GM23338 (cell line): Measurements from ENCODE around the gene PRMT1. TPM values are rescaled to one million over a fixed set of nuclear protein-coding genes. Genes with fewer than 3 reads are reported as not detected.

Experiments
- ATAC-seq: fragments of 200-7000 bp; cut with Tn5 transposase; 3 replicates; pipeline ENCODE4 v1.9.1; 2020
- DNase-seq: peaks from one replicate; pipeline ENCODE4 v3.0.0-alpha.2; 2015; ENCODE audit warnings: low spot score
- H2AFZ ChIP-seq: fragments of 200-600 bp; sonication (generic); 2 replicates; pipeline ENCODE4 v1.8.0; 2016; ENCODE audit warnings: antibody characterized with exemption, mild to moderate bottlenecking, moderate library complexity
- H3F3A ChIP-seq: fragments of 200-600 bp; sonication (generic); replicated peaks from 2 replicates; pipeline ENCODE4 v1.8.0; 2017; ENCODE audit warnings: antibody characterized with exemption, mixed run types, low read depth
- H3K27ac ChIP-seq: fragments of 200-600 bp; sonication (generic); 2 replicates; pipeline ENCODE4 v1.6.1; 2016; ENCODE audit warnings: low read depth
- H3K27me3 ChIP-seq: fragments of 200-600 bp; sonication (generic); 2 replicates; pipeline ENCODE4 v1.8.0; 2016; ENCODE audit warnings: mild to moderate bottlenecking, mixed run types, moderate library complexity; ENCODE audit not compliant: insufficient read depth
- H3K36me3 ChIP-seq: fragments of 200-600 bp; sonication (generic); 2 replicates; pipeline ENCODE4 v1.8.0; 2016; ENCODE audit warnings: mild to moderate bottlenecking; ENCODE audit not compliant: insufficient read depth
- H3K4me1 ChIP-seq: fragments of 200-600 bp; sonication (generic); 2 replicates; pipeline ENCODE4 v1.8.0; 2016; ENCODE audit warnings: mild to moderate bottlenecking, moderate library complexity; ENCODE audit not compliant: insufficient read depth
- H3K4me2 ChIP-seq: fragments of 200-600 bp; sonication (generic); 2 replicates; pipeline ENCODE4 v1.7.1; 2017; ENCODE audit warnings: mixed run types
- H3K4me3 ChIP-seq: fragments of 200-600 bp; sonication (generic); 2 replicates; pipeline ENCODE4 v1.6.1; 2016; ENCODE audit warnings: mixed run types
- H3K79me2 ChIP-seq: fragments of 200-600 bp; sonication (generic); replicated peaks from 2 replicates; pipeline ENCODE4 v1.8.0; 2017; ENCODE audit warnings: mild to moderate bottlenecking; ENCODE audit not compliant: insufficient read depth
- H3K9me2 ChIP-seq: fragments of 200-600 bp; sonication (generic); 2 replicates; pipeline ENCODE4 v1.8.0; 2017; ENCODE audit not compliant: insufficient read depth
- H4K20me1 ChIP-seq: fragments of 200-600 bp; sonication (generic); replicated peaks from 2 replicates; pipeline ENCODE4 v1.8.0; 2017; ENCODE audit warnings: mild to moderate bottlenecking; ENCODE audit not compliant: insufficient read depth
- H3K27ac Mint-ChIP-seq: 2 replicates; pipeline ENCODE4 v1.8.0; 2020; ENCODE audit warnings: inconsistent platforms, mild to moderate bottlenecking, moderate library complexity, mixed read lengths
- H3K27me3 Mint-ChIP-seq: 3 replicates; pipeline ENCODE4 v1.8.0; 2022; ENCODE audit warnings: low read depth, mild to moderate bottlenecking, moderate library complexity, mixed read lengths, inconsistent platforms; ENCODE audit not compliant: insufficient read depth, poor library complexity
- H3K36me3 Mint-ChIP-seq: 3 replicates; pipeline ENCODE4 v1.8.0; 2021; ENCODE audit warnings: low read depth, mild to moderate bottlenecking, inconsistent platforms, moderate library complexity, mixed read lengths
- H3K4me1 Mint-ChIP-seq: 3 replicates; pipeline ENCODE4 v1.8.0; 2020; ENCODE audit warnings: mild to moderate bottlenecking, inconsistent platforms, mixed read lengths
- H3K4me3 Mint-ChIP-seq: 3 replicates; pipeline ENCODE4 v1.8.0; 2021; ENCODE audit warnings: moderate library complexity, mild to moderate bottlenecking, inconsistent platforms, mixed read lengths
- H3K9me3 Mint-ChIP-seq: 3 replicates; pipeline ENCODE4 v1.8.0; 2020; ENCODE audit warnings: moderate library complexity, mild to moderate bottlenecking, inconsistent platforms, mixed read lengths
- CREB1 ChIP-seq: fragments of 250-450 bp; sonication (Bioruptor Pico); IDR thresholded peaks from 2 replicates; pipeline ENCODE4 v1.5.0; 2020; ENCODE audit warnings: low read depth, mild to moderate bottlenecking, moderate library complexity
- CTCF ChIP-seq, 2 experiments: fragments of 200-600 bp in 1 of 2; sonication (generic) in 1 of 2; conservative IDR thresholded peaks; 2 replicates each; pipeline versions ENCODE4 v1.5.1 to v1.6.1; 2016 to 2017; ENCODE audit warnings: antibody characterized with exemption in 2 of 2, low read depth in 2 of 2, mild to moderate bottlenecking in 2 of 2, moderate library complexity in 1 of 2
- ETS1 ChIP-seq: IDR thresholded peaks from 2 replicates; pipeline ENCODE4 v1.6.1; 2016; ENCODE audit warnings: antibody characterized with exemption
- EZH2 ChIP-seq: fragments of 200-600 bp; sonication (generic); IDR thresholded peaks from one replicate; pipeline ENCODE4 v1.8.0; 2017; ENCODE audit warnings: antibody characterized with exemption, mild to moderate bottlenecking, low read depth; ENCODE audit not compliant: unreplicated experiment
- EZH2phosphoT487 ChIP-seq: fragments of 200-600 bp; sonication (generic); IDR thresholded peaks from one replicate; pipeline ENCODE4 v1.8.1; 2018; ENCODE audit warnings: antibody characterized with exemption; ENCODE audit not compliant: unreplicated experiment
- JUNB ChIP-seq: IDR thresholded peaks from one replicate; pipeline ENCODE4 v1.6.1; 2016; ENCODE audit warnings: antibody characterized with exemption; ENCODE audit not compliant: unreplicated experiment
- NANOG ChIP-seq: IDR thresholded peaks from 2 replicates; pipeline ENCODE4 v1.6.1; 2016; ENCODE audit warnings: antibody characterized with exemption, borderline replicate concordance
- POLR2AphosphoS5 ChIP-seq: IDR thresholded peaks from 2 replicates; pipeline ENCODE4 v1.6.1; 2016; ENCODE audit warnings: antibody characterized with exemption, low read depth
- REST ChIP-seq: IDR thresholded peaks from one replicate; pipeline ENCODE4 v1.6.1; 2018; ENCODE audit warnings: antibody characterized with exemption; ENCODE audit not compliant: unreplicated experiment
- STAT1 ChIP-seq: IDR thresholded peaks from one replicate; pipeline ENCODE4 v1.6.1; 2016; ENCODE audit warnings: antibody characterized with exemption; ENCODE audit not compliant: unreplicated experiment
- ZNF114 ChIP-seq: fragments of 250-450 bp; sonication (Bioruptor Pico); IDR thresholded peaks from 2 replicates; pipeline ENCODE4 v1.5.0; 2020; ENCODE audit warnings: mild to moderate bottlenecking, moderate library complexity
- ZNF331 ChIP-seq: fragments of 250-450 bp; sonication (Bioruptor Pico); IDR thresholded peaks from 2 replicates; pipeline ENCODE4 v1.5.0; 2020; ENCODE audit warnings: low read depth, mild to moderate bottlenecking, moderate library complexity
- ZNF462 ChIP-seq: fragments of 250-450 bp; sonication (Bioruptor Pico); IDR thresholded peaks from 2 replicates; pipeline ENCODE4 v1.5.0; 2020; ENCODE audit warnings: mild to moderate bottlenecking, moderate library complexity
- polyA plus RNA-seq: library from polyadenylated mRNA; unstranded; fragments of >200 nt; fragmentation: Nextera tagmentation; extraction: Ambion mirVana; gene quantifications from 2 replicates; pipeline ENCODE4 v1.2.1, GENCODE V29; 2016
- total RNA-seq: library from RNA; depleted of rRNA; stranded (reverse); fragments of >200 nt; shearing (Covaris generic); gene quantifications from 2 replicates; pipeline ENCODE4 v1.2.3, GENCODE V29; 2014

Gene PRMT1
- total and polyA plus RNA-seq, 2 experiments from 2014 or later, result 590 to 700 TPM

- no peaks in the 10 kb centered on the region; the same call in 2 of the 3 replicates for H3K9me3 Mint-ChIP-seq
- H3K4me2 ChIP-seq, result no peak overlapping the region
These were observed 47.4 kb upstream of the PRMT1 start for GRCh38 chr19:49629659-49630058.

More at GRCh38 chr19:49629659-49630058, 47.4 kb upstream of the PRMT1 start:
- H3K27ac Mint-ChIP-seq, result no peak overlapping the region
- peaks cover 31% of the 10 kb centered on the region for H3F3A ChIP-seq
- H3K4me1 Mint-ChIP-seq, result peaks cover 7% of the 10 kb centered on the region
- H3K36me3 Mint-ChIP-seq, result peaks cover 28% of the 10 kb centered on the region
- H3K27me3 Mint-ChIP-seq, result peaks cover 14% of the 10 kb centered on the region
- H3K27ac ChIP-seq, result 0 out of 2 replicates have a peak overlapping the region, but pooled peaks have one; percentile 39
- peaks cover 10% of the 10 kb centered on the region for H4K20me1 ChIP-seq
- TF ChIP-seq ZNF114 (no peak), ETS1 (no peak), STAT1 (no peak), ZNF462 (CRISPR knock-in tag) (no peak), REST (no peak), POLR2AphosphoS5 (no peak), NANOG (no peak), CREB1 (CRISPR knock-in tag) (no peak), JUNB (no peak), ZNF331 (CRISPR knock-in tag) (no peak), EZH2phosphoT487 (no peak), CTCF (conservative IDR thresholded peaks at IDR 0.05; ENCODE audit: low read depth in 2 of 2) (no peak), EZH2 (no peak)
- no peaks in the 10 kb centered on the region for H3K9me2 ChIP-seq
- DNase-seq, result no peak
- peaks cover 5% of the 10 kb centered on the region; the same call in 1 of the 2 replicates for H3K4me1 ChIP-seq
- H3K4me3 ChIP-seq, result no peak overlapping the region
- H3K79me2 ChIP-seq, result no peaks in the 10 kb centered on the region
- H3K36me3 ChIP-seq, result peaks cover 7% of the 10 kb centered on the region; the same call in 1 of the 2 replicates
- no peaks in the 10 kb centered on the region for H3K27me3 ChIP-seq
- ATAC-seq, result no peak
- H3K4me3 Mint-ChIP-seq, result no peak overlapping the region; the same call in 2 of the 3 replicates
- no peak overlapping the region for H2AFZ ChIP-seq
